Posterior vena cava (tissue), 2 donors: ENCODE measurements around the gene PRDM16. TPM values are rescaled to one million over a fixed set of nuclear protein-coding genes. Genes with fewer than 3 reads are reported as not detected.
A peak's percentile ranks its signal among the peaks of the same experiment; 100 is the strongest.

ENCODE experiments used
- DNase-seq: peaks from one replicate; pipeline ENCODE4 v3.0.0-alpha.2; 2020; ENCODE audit warnings: low spot score
- intact Hi-C, 2 donors: fragments of 100-400 bp; cut with DNase I; formaldehyde crosslinking; loops; one replicate each; pipeline versions ENCODE4 v1.14.1 to v1.14.2; 2022 to 2023
- total RNA-seq, 2 donors: library from RNA; stranded (reverse); fragmentation: NEBNext Ultra II Directional; extraction: Animal tissue kit (Norgen Biotek cat#: 25700); gene quantifications; one replicate each; pipeline ENCODE4 v1.2.1, GENCODE V29; 2021
- donor health status: DM: yes; HTN: yes; CAD: no.
- donor health status: DM: yes; HTN: yes; CAD: no.

PRDM16 gene
- total RNA-seq, 2 donors from 2014 or later = 15.8 to 21.1 TPM

- intact Hi-C loops = loop anchor here (5.0 kb wide), 2 partner anchors 34 to 61 kb away; no protein-coding TSS in a partner anchor
- no peak for DNase-seq
These were observed 282.7 kb downstream of the PRDM16 start for GRCh38 chr1:3351449-3352298.

- peak; percentile 91 for DNase-seq
- intact Hi-C loops = loop anchor here (5.0 kb wide), 2 partner anchors 35 to 60 kb away; no protein-coding TSS in a partner anchor
These were observed 283.4 kb downstream of the PRDM16 start for GRCh38 chr1:3352299-3352951.

DNA sequence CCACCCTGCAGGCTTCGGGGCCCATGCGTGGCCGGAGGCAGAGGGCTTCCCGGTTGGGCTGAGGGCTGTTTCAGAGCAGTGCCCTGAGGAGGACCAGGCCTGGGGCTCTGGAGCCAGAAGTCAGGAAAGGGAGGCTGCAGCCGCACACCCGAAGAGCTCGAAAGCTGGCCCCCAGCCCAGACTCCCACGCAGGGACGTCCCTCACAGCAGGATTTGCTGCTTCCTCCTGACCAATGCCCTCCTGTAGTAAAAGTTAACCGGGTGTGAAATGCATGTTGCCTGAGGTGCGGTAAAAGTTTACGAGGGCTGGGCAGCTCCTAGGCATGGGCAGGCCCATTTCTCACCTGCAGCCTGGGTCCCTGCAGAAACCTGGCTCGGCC lies 283.9 kb downstream of the PRDM16 start:
- DNase-seq = peak; percentile 89
- intact Hi-C loops = loop anchor here (5.0 kb wide), 2 partner anchors 36 to 59 kb away; no protein-coding TSS in a partner anchor

DNA sequence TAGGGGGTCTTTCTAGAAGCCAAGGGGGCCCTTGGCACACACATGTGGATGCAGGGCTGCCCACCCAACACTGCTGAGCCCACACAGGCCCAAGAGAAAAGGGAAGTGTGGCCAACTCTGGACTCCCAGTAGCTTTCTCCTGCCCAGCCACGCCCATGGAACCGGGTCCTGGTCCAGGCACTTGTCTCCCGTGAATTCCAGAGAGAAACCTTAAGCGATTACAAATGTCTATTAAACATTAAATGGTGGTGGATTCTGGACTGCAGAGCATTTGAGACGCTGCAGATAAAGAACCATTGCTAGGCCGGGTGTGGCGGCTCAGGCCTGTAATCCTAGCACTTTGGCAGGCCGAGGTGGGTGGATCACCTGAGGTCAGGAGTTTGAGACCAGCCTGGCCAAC lies 284.9 kb downstream of the PRDM16 start:
- intact Hi-C loops = loop anchor here (5.0 kb wide), 2 partner anchors 37 to 58 kb away; no protein-coding TSS in a partner anchor
- DNase-seq = no peak

DNA sequence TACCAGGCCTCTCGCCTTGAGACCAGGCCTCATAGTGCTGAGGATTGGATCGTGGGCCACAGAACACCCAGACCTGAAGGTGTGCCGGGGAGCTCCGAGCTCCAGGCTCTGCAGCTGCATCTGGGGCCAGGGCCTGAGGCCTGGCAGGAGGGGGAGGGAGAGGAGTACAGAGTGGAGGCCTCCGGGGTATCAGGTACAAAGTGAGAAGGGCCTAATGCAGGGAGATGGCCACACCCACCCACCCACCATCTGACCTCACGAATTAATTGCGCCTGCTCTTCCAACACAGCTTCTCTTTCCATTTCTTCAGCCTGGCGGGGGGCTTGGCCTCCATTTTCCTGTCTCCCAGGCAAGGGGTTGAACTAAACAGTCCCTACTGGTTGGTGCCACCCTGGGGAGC lies 286.1 kb downstream of the PRDM16 start:
- intact Hi-C loops = loop anchor here in 1 of 2 donors (5.0 kb wide), 1 partner anchor 47 kb away; no protein-coding TSS in a partner anchor
- DNase-seq = no peak

- DNase-seq = no peak
- intact Hi-C loops = loop anchor here in 1 of 2 donors (5.0 kb wide), 1 partner anchor 46 kb away; no protein-coding TSS in a partner anchor
These were observed 287.2 kb downstream of the PRDM16 start for GRCh38 chr1:3355894-3356826.

GRCh38 chr1:3356827-3357460 lies 287.9 kb downstream of the PRDM16 start:
- intact Hi-C loops = loop anchor here in 1 of 2 donors (5.0 kb wide), 1 partner anchor 45 kb away; no protein-coding TSS in a partner anchor
- no peak for DNase-seq

DNA sequence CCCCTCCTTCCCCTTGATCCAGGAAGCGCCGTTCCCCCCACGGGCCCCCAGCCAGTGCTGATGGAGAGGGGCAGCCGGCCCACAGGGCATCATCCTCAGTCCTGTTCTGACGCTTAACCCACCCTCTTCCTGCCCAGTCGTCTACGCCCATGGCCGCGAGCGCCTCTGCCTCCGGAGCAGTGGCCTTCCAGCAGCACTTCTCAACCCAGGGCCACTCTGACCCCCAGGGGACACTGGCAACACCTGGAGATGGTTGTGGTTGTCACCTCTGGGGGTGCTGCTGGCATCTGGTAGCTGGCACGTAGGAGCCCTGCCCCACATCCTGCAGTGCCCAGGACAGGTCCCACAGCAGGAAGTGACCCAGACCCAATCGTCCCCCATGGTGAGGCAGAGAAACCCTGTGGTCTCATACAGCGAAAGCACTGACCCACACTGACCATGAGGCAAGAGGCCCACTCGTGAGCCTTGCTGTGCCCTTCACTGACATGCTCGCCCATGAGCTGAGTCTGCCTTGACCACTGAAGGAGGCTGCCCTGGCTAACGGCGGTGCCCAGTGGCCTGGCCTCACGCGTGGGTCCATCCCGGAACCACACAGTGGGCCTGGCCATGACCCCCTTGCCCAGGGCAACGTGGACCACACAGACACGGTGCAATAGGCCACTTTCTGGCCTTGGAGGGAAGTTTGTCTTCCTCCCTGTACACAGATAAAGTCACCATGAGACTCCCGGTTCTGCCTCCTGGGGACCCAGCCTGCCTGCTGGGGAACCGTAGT lies 288.7 kb downstream of the PRDM16 start:
- DNase-seq = no peak
- intact Hi-C loops = loop anchor here (1.0 to 5.0 kb wide), 2 partner anchors 45 to 358 kb away; no protein-coding TSS in a partner anchor

GRCh38 chr1:3359351-3359750 lies 290.3 kb downstream of the PRDM16 start:
- intact Hi-C loops = loop anchor here in 1 of 2 donors (5.0 kb wide), 1 partner anchor 43 kb away; no protein-coding TSS in a partner anchor
- DNase-seq = no peak

GRCh38 chr1:3359756-3360440 lies 290.9 kb downstream of the PRDM16 start:
- intact Hi-C loops = loop anchor here in 1 of 2 donors (5.0 kb wide), 1 partner anchor 42 kb away; no protein-coding TSS in a partner anchor
- DNase-seq = no peak

- intact Hi-C loops = no loop called here
- no peak for DNase-seq
These were observed 291.7 kb downstream of the PRDM16 start for GRCh38 chr1:3360646-3361257.

DNA sequence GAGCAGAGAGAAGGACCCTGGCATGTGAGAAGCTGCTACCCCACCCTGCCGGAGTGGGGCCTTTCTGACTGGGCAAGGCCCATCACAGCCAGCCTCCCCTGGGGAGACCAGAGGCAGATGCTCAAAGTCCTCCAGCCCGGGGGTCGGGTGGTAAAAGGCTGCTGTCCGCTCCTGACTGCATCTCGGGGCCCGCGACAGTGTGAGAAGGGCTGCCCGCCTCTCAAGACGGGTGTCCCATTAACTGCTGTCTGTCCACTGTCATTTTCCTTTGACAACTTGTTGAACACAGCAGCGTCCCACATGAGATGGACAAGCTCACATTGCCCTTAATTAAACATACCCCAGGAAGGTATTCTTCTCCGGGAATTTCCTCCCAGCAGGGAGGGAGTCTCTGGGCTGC lies 294.0 kb downstream of the PRDM16 start:
- DNase-seq = no peak
- intact Hi-C loops = no loop called here

DNA sequence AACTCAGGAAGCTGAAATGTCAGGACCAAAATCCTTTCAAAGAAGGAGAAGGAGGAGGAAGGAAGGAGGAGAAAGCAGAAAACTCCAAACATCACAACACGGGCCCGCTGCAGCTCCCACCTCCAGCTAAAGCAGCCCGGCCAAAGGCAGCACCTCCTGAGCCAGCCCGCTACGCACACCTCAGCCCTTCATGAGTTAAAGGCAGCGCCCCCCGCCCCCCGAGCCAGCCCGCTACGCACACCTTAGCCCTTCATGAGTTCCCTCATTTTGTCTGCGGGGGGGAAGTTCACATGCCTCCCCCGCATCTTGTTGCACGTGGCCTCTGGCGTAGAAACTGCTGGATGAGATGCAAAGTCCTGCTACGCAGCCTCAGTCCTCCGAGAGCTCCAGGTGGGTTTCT lies 294.8 kb downstream of the PRDM16 start:
- DNase-seq = no peak
- intact Hi-C loops = no loop called here

DNA sequence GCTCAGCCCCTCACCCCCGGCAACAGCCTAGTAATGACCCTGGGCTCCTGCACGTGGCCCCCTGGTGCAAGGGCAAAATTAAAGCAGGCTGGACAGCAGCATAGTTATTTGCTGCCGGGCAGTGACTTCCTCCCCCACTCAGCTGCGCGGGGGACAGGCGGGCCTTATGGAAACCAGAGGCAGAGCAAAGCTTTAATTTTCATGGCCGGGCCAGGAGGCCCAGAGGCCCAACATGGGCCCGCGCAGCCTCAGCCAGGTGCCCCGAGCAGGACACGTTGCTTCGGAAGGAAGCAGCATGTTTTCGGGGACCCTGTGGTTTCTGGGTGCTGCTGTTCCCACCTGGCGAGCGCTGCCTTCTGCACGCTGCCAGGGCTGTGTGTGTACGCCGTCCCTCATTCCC lies 295.5 kb downstream of the PRDM16 start:
- intact Hi-C loops = no loop called here
- DNase-seq = no peak

GRCh38 chr1:3364983-3365382 lies 296.0 kb downstream of the PRDM16 start:
- intact Hi-C loops = no loop called here

GRCh38 chr1:3365523-3366125 lies 296.6 kb downstream of the PRDM16 start:
- DNase-seq = no peak
- intact Hi-C loops = no loop called here

More at GRCh38 chr1:3364983-3365382, 296.0 kb downstream of the PRDM16 start:
- no peak for DNase-seq
